IMR-90 (cell line): Measurements from ENCODE around the gene ST6GALNAC4.

Source experiments
- CTCF ChIP-seq: conservative IDR thresholded peaks from 2 replicates; pipeline ENCODE4 v1.5.1; 2012; ENCODE audit warnings: mild to moderate bottlenecking, low read depth, low read length, improper control_type of control experiment
- NFE2L2 ChIP-seq: fragments of 150-350 bp; IDR thresholded peaks from 2 replicates; pipeline ENCODE4 v1.6.1; 2016; ENCODE audit warnings: low read depth, mild to moderate bottlenecking, low read length
- POLR2A ChIP-seq: IDR thresholded peaks from 2 replicates; pipeline ENCODE4 v1.6.1; 2012; ENCODE audit warnings: mild to moderate bottlenecking, low read depth, low read length
- RAD21 ChIP-seq: IDR thresholded peaks from 2 replicates; pipeline ENCODE4 v1.6.1; 2012; ENCODE audit warnings: low read length, improper control_type of control experiment
- RCOR1 ChIP-seq: IDR thresholded peaks from 2 replicates; pipeline ENCODE4 v1.6.1; 2012; ENCODE audit warnings: mild to moderate bottlenecking, low read length, improper control_type of control experiment; ENCODE audit not compliant: insufficient replicate concordance

- TF ChIP-seq CTCF (no peak), RCOR1 (no peak), RAD21 (no peak), POLR2A (no peak), NFE2L2 (no peak)
These were observed 24.5 kb upstream of the ST6GALNAC4 start for GRCh38 chr9:127941062-127941960.
